Right forelimb (tissue), 1 donor: Measurements from ENCODE around the gene RHOT1.

Experiments used
- DNase-seq: peaks from one replicate; pipeline ENCODE4 v3.0.0-alpha.2; 2018

RHOT1 gene

GRCh38 chr17:32274643-32275042 is 132.3 kb downstream of the RHOT1 start:
- no peak for DNase-seq
